Measurements from ENCODE around the gene GNAL.
"Not testable (repeated sequence)": the region's sequence is repeated elsewhere in the genome, so short reads cannot be mapped to it uniquely, and the experiment has no call there.

The GNAL gene

DNA sequence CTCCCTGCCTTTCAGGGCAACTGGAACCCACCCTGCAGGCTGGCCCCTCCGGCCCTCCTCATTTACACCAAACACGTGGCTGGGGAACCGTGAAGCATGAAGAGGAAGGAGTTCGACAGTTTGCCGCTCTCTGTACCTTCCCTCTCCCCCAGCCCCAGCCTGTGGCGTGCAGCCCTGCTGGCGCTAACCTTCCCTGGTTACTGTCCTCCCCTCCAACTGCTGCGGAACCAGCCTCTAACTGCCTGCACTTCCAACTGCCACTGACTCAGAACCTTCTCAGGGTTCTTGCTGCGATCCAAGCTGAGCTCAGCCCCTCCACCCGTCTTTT is 19.2 kb upstream of the GNAL start:
- DNase-seq, result no peak

DNA sequence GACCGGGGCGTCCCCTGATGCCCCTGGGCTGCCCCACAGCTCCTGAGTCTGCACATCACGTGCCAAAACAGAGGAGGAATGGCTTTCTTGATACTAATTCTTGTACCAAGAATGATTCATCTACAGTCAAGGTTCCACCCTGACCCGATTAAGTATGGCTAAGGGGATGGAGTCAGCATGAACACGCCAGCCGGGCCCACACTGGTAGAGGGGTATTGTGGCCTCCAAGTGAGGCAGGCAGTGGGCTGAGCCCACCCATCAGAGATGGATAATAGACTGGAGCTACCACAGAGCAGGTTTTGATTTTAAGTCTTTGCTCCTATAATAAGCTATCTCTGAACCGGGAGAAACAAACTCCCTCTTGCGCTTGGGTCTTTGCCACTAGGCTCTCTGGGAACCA is 17.9 kb upstream of the GNAL start:
- no peak for DNase-seq

DNA sequence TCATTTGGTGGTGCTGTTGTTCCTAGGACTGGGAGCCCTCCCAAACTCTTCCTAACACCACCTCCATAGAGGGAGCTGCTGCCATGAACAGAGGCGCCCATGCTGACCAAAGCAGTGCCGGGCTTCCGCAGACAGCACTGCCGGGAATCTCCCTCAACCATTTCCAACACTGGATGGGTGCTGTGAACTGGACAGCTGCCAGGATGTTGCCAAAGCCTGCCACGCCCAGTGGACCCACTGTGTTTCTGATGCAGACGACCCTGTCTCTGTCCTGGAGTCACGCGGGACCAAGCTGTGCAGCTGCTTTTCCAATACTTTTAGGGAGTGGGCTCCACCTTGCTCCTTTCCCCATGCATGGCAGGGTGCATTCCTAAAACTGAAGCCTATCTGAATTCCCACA is 16.9 kb upstream of the GNAL start:
- DNase-seq, result no peak

- DNase-seq, result no peak
Observed at GRCh38 chr18:11672846-11673454, 16.1 kb upstream of the GNAL start.

DNA sequence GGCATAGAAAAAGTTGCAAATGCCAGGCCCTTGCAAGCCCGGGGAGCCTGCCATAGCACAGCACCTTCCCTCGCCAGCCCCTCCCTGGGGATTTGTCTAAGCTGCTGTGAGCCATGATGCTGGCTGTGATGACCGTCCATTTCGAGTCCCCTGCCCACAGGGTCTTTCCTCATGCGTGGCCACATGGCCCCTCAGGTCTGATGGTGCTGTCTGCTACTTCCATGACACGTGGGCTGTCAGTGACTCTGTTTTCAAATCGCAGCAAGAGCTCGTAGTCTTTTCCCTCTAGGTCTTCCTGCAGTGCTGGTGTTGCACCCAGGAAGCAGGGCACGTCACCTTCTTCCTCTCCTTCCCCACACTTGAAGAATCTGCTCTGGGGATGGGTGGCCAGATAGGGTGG is 15.5 kb upstream of the GNAL start:
- DNase-seq, result no peak

DNA sequence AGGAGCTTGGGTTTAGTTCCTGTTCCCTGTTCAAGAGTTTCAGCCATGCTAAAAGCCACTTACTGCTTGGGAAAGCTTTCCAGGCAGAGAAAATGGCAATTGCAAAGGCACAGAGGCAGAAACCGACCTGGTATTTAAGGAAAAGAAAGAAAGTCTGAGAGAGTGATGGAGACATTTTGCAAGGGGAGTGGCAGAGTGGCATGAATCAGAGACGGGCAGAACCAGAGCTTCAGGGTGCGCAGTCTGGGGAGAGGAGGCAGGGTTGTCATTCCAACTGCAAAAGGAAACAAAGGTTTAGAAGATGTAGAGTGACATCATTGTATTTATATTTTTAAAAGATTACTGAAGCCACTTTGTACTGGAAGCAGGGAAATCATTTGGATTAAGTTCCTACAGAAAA is 14.9 kb upstream of the GNAL start:
- no peak for DNase-seq

- no peak for DNase-seq
Observed at GRCh38 chr18:11676386-11676785, 12.7 kb upstream of the GNAL start.

DNA sequence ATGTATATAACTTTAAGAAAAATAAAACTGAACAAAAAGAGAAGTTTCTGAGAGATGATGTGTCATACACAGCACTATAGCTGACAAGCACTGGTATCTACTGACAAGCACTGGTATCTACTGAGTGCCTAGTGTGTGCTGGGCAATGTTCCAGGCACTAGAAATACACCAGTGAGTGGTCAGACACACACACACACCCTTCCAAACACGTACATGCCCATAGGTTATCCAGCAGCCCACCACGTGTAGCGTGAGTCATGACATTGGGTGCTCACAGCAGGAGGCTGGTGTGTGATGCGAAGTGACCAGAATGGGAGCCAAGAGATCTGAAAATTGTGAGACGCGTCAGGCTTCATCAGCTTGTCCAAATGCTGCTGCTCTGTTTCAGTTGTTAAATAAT is 12.2 kb upstream of the GNAL start:
- no peak for DNase-seq

DNA sequence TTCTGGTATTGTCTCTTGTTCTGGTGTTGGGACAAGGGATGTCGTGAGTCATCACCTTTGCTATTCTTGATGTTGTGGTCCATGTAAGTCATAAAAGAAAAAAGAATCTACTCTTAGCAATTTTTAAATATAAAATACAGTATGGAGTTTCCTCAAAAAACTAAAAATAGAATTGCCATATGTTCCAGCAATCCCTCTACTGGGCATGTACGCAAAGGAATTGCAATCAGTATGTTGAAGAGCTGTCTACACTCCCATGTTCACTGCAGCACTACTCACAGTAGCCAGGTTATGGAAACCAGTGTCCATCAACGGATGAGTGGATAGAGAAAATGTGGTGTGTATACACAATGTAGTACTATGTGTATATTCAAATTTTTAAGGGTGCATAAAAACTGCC is 10.9 kb upstream of the GNAL start:
- no peak for DNase-seq

DNA sequence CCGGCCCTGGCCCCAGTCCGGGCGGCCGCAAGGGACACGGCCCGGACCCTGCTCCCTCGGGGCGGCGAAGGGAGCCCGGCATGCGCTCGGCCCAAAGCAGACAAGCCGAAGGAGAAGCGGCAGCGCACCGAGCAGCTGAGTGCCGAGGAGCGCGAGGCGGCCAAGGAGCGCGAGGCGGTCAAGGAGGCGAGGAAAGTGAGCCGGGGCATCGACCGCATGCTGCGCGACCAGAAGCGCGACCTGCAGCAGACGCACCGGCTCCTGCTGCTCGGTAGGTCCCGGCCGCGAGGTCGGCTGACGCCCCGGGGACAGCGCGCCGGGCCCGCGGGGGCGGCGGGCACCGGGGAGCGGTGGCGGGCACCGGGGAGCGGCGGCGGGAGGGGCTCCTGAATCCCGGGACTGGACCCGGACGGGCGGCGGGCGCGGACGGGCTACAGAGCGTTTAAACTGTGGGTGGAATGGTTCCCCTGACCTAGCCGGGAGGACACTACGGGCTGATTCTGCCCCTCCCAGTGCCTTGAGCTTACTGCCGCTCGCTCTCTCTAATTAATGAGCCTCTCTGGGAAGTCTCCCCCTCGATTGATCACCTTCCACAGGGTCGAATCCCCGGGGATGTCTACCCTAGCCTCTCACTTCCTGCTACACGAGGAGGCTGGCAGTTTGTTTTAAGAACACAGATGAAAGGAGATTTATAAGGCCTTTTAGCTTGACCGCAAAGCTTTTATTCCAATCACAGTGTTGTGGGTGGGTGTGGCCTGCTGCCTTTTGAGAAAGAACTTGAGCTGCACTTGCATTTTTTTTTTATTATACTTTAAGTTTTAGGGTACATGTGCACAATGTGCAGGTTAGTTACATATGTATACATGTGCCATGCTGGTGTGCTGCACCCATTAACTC is 853 bp downstream of the GNAL start:
- no peak for DNase-seq

GRCh38 chr18:11690660-11691059 is 1.6 kb downstream of the GNAL start:
- DNase-seq, result not testable (repeated sequence)

DNA sequence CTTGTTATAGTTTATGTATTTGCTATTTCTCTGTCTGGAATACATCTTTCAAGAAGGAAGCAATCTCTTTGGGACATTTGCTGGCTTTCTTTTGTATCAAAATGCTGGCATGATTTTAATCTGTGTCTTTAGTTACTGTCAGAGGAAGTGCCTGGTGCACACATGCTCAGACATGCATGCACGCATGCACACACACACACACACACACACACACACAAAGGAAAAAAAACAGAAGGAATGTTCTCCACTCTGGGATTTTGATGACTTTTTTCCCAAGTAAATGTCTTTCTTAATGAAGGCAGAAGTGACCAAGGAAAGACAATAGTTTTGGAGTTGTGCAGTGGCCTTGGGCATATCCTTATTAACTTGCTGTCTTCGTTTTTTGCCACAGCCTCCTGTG is 6.7 kb downstream of the GNAL start:
- no peak for DNase-seq

- DNase-seq, result no peak
Observed at GRCh38 chr18:11696451-11696850, 7.4 kb downstream of the GNAL start.

- no peak for DNase-seq
Observed at GRCh38 chr18:11700876-11701275, 11.8 kb downstream of the GNAL start.

DNA sequence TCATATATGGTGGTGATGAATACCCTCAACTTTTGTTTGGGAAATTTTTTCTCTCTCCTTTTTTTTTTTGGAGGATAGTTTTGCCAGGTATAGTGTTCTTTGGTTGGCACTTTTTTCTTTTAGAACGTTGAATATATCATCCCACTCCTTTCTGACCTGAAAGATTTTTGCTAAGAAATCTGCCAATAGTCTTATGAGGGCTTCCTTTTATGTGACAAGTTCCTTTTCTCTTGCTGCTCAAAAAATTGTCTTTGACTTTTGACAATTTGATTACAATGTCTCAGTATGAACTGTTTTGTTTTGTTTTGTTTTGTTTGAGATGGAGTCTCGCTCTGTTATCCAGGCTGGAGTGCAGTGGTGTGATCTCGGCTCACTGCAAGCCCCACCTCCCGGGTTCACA is 21.5 kb downstream of the GNAL start:
- DNase-seq, result no peak

DNA sequence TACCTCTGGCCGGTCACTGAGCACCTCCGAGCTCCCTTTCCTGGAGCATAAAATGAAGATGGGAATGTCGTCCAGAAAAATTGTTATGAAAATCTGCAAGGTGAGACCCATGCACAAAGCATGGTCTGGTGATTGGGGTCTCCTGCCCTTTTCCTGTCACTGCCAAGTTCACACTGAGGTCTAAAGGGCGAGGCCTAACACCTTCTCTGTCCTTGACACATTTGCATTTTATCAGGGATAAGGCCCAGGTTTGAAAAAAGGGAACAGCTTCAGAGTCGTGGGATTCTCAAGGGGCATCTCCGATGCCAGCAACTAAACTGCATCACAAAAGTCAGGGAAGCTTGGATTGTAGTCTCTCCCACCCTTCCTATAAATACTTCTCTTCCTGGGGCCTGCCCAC is 24.7 kb downstream of the GNAL start:
- no peak for DNase-seq

GRCh38 chr18:11714244-11714918 is 25.3 kb downstream of the GNAL start:
- DNase-seq, result no peak

- not testable (repeated sequence) for DNase-seq
Observed at GRCh38 chr18:11716767-11717315, 27.8 kb downstream of the GNAL start.

DNA sequence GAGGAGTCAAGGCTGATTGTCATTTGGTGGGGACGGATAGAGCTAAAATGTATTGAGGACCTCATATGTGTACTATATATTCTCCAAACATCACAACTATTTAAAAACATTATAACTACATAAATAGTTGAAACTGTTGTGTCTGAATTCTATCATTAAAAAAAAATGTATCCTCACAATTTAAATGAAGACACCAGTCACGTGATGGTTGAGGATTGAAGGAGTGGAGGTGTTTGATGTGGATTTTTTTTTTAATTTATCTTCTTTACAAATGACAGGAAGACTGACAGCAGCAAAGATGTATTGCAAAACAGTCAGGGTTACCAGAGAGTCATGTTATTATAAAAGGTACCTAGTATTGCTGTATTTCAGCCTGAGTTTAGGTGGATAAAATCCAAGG is 30.0 kb downstream of the GNAL start:
- DNase-seq, result no peak

DNA sequence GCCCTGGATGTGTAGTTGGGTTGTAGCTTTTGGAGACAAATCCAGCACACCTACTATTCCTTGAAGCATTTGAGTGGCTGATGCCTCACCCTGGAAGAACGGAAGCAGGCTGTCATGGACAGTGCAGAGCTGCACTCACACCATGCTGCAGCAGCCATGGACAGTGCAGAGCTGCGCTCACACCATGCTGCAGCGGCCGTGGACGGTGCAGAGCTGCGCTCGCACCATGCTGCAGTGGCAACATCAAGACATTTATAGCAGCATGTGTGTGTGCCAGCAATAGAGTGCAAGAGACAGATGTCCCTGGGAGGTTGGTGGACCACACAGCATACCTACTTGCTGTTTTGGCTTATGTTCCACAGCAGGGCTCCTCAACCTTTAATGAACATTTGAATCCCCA is 30.6 kb downstream of the GNAL start:
- DNase-seq, result no peak

DNA sequence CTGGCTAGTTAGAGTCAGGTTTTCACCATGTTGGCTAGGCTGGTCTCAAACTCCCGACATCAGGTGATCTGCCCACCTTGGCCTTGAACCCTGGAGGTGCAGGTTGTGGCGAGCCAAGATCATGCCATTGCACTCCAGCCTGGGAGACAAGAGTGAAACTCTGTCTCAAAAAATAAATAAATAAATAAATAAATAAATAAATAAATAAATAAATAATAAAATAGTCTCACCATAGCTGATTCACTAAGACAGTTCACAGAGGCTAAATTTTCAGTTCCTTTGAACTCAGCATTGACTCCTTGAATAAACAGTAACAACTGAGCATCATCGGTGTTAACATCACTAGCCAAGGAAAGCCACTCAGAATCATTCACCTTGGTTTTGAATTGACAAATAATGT is 32.7 kb downstream of the GNAL start:
- DNase-seq, result no peak

DNA sequence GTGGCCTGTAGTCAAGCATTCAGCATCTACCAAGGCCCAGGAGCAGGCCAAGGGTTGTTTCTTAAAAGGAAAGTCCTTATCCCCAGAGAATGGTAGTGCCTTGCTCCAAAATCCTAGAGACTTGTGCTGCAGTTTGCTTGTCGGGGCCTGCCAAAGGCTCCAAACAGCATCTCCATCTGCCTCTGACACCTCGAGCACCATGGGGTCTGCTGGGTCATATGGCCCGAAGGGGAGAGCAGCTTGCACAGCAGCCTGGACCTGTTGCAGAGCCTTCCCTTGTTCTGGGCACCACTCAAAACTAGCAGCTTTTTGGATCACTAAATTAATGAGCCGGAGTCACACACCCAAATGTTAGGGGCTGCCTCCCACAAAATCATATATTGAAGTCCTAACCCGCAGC is 35.7 kb downstream of the GNAL start:
- no peak for DNase-seq

DNA sequence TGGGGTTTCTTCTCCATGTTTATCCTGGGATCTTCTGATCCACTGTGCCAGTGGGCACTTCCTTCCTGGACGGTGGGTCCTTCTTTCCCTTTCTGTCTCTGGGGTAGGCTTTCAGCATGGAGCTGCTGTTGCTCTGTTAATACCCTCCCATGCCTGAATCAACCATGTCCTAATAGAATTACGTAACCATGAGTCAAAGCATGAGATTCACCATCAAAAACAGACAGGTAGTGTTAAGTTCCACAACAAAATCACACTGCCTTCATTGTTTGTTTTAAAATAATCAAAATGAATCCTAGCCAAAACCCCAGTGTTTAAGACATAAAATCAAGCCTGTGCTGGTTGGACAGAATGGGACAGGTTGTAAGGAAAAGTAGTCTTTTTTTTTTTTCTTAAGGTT is 37.5 kb downstream of the GNAL start:
- DNase-seq, result no peak

GRCh38 chr18:11728249-11728648 is 39.2 kb downstream of the GNAL start:
- DNase-seq, result peak; percentile 19

Measured in NCI-H748 treated with DMSO at 0.1 percent for 48 hours (cell line).